HepG2 (cell line): ENCODE measurements around the gene SLC24A4. TPM values are rescaled to one million over a fixed set of nuclear protein-coding genes. Genes with fewer than 3 reads are reported as not detected.

Experiments used
- ATAC-seq: fragments of 200-7000 bp; cut with Tn5 transposase; 3 replicates; pipeline ENCODE4 v1.9.1; 2020; ENCODE audit warnings: mild to moderate bottlenecking, moderate library complexity
- BruUV-seq: library from RNA; stranded (reverse); fragments of 400-500 nt; replicated peaks from 2 replicates; lab custom pipeline; 2021; lab: Mats Ljungman, UMichigan
- CTCF ChIA-PET: fragments of 300-600 bp; formaldehyde crosslinking; extraction: SDS; loops from one replicate; lab custom pipeline; 2021; ENCODE audit warnings: low total read pairs, inconsistent platforms, low intra/inter-chr PET ratio; lab: Yijun Ruan, JAX
- POLR2A ChIA-PET: fragments of 350-600 bp; sonication (Branson Sonifier 250); formaldehyde crosslinking; loops from one replicate; lab custom pipeline; 2020; ENCODE audit warnings: antibody characterized with exemption, inconsistent platforms; lab: Yijun Ruan, JAX
- DNase-seq: peaks from one replicate; pipeline ENCODE4 v3.0.0-alpha.2; 2015; ENCODE audit warnings: low spot score
- FAIRE-seq: peaks from 3 replicates; lab custom pipeline; 2011; peaks lifted over from hg19 to GRCh38; lab: Jason Lieb, UNC
- H2AFZ ChIP-seq: one replicate; pipeline ENCODE4 v1.6.1; 2011; ENCODE audit warnings: low read length, inconsistent platforms
- H3K27ac ChIP-seq: fragments of 300-600 bp; 3 replicates; pipeline ENCODE4 v1.8.0; 2011; ENCODE audit warnings: mixed run types, mild to moderate bottlenecking, mixed read lengths, low read length, inconsistent platforms; ENCODE audit not compliant: insufficient read depth; ENCODE audit errors: extremely low read length
- H3K27me3 ChIP-seq, 2 experiments: fragments of 200-600 bp in 1 of 2; 2 replicates in 1 of 2; 3 replicates in 1 of 2; pipeline versions ENCODE4 v1.6.0 to v1.8.0; 2011; ENCODE audit warnings: low read length in 2 of 2, mild to moderate bottlenecking in 2 of 2, moderate library complexity in 2 of 2, inconsistent platforms in 1 of 2; ENCODE audit not compliant: insufficient read depth in 2 of 2, control insufficient read depth in 1 of 2
- H3K36me3 ChIP-seq, 2 experiments: fragments of 200-600 bp in 1 of 2; replicated peaks in 1 of 2; 2 replicates in 1 of 2; 3 replicates in 1 of 2; pipeline versions ENCODE4 v1.5.1 to v1.8.0; 2011; ENCODE audit warnings: low read length in 2 of 2, inconsistent platforms in 1 of 2; ENCODE audit not compliant: insufficient read depth in 2 of 2, control insufficient read depth in 1 of 2
- H3K4me1 ChIP-seq: 2 replicates; pipeline ENCODE4 v1.5.1; 2012; ENCODE audit warnings: low read length, inconsistent platforms; ENCODE audit not compliant: insufficient read depth
- H3K4me2 ChIP-seq: 2 replicates; pipeline ENCODE4 v1.6.0; 2011; ENCODE audit warnings: low read depth, low read length, inconsistent platforms
- H3K4me3 ChIP-seq, 3 experiments: fragments of 200-600 bp in 1 of 3; sonication (generic), shearing (Covaris generic) in 1 of 3; replicated peaks in 1 of 3; 2 replicates each; pipeline ENCODE4 v1.5.1; 2011 to 2016; ENCODE audit warnings: low read length in 3 of 3, inconsistent platforms in 2 of 3, low read depth in 2 of 3, mild to moderate bottlenecking in 2 of 3, control low read depth in 1 of 3, mixed read lengths in 1 of 3; ENCODE audit not compliant: insufficient read depth in 1 of 3
- H3K79me2 ChIP-seq: one replicate; pipeline ENCODE4 v1.6.1; 2011; ENCODE audit warnings: low read length, inconsistent platforms; ENCODE audit not compliant: insufficient read depth
- H3K9ac ChIP-seq: 2 replicates; pipeline ENCODE4 v1.6.0; 2011; ENCODE audit warnings: mild to moderate bottlenecking, low read depth, low read length, inconsistent platforms; ENCODE audit not compliant: insufficient read depth
- H3K9me3 ChIP-seq: 2 replicates; pipeline ENCODE4 v1.5.1; 2012; ENCODE audit warnings: mild to moderate bottlenecking, low read length
- H4K20me1 ChIP-seq: 2 replicates; pipeline ENCODE4 v1.6.0; 2011; ENCODE audit warnings: inconsistent platforms, mild to moderate bottlenecking, low read length, moderate library complexity; ENCODE audit not compliant: insufficient read depth
- ARID2 ChIP-seq: sonication (generic); formaldehyde crosslinking; IDR thresholded peaks from 2 replicates; pipeline ENCODE4 v1.8.1; 2022; ENCODE audit warnings: mild to moderate bottlenecking, missing genetic modification reagents, borderline replicate concordance
- ARNTL ChIP-seq: sonication (generic); formaldehyde crosslinking; IDR thresholded peaks from 2 replicates; pipeline ENCODE4 v1.4.0; 2020; ENCODE audit warnings: mild to moderate bottlenecking, missing genetic modification reagents
- CBX1 ChIP-seq: IDR thresholded peaks from one replicate; pipeline ENCODE4 v1.6.1; 2016; ENCODE audit warnings: antibody characterized with exemption, low read depth
- CBX5 ChIP-seq: sonication (generic); formaldehyde crosslinking; IDR thresholded peaks from 2 replicates; pipeline ENCODE4 v1.4.0; 2020; ENCODE audit warnings: missing genetic modification reagents, borderline replicate concordance
- CENPT ChIP-seq: sonication (generic); formaldehyde crosslinking; IDR thresholded peaks from 2 replicates; pipeline ENCODE4 v1.8.0; 2022; ENCODE audit warnings: low read depth, mild to moderate bottlenecking, moderate library complexity, missing genetic modification reagents
- DRAP1 ChIP-seq: IDR thresholded peaks from 2 replicates; pipeline ENCODE4 v1.6.1; 2016; ENCODE audit warnings: missing genetic modification reagents, missing compliant biosample characterization
- KAT2B ChIP-seq: fragments of 150-350 bp; IDR thresholded peaks from 2 replicates; pipeline ENCODE4 v1.6.1; 2014; ENCODE audit warnings: low read depth, low read length, borderline replicate concordance
- MLXIP ChIP-seq: sonication (generic); formaldehyde crosslinking; IDR thresholded peaks from 2 replicates; pipeline ENCODE4 v1.9.0; 2021; ENCODE audit warnings: missing genetic modification reagents, borderline replicate concordance
- MTF2 ChIP-seq: sonication (generic); formaldehyde crosslinking; IDR thresholded peaks from 2 replicates; pipeline ENCODE4 v1.5.0; 2020; ENCODE audit warnings: missing genetic modification reagents, borderline replicate concordance
- NFYC ChIP-seq: IDR thresholded peaks from 2 replicates; pipeline ENCODE4 v1.6.1; 2016; ENCODE audit warnings: missing genetic modification reagents, missing compliant biosample characterization
- ZFP1 ChIP-seq: IDR thresholded peaks from 2 replicates; pipeline ENCODE4 v1.6.1; 2016
- ZFP37 ChIP-seq: sonication (generic); formaldehyde crosslinking; IDR thresholded peaks from 2 replicates; pipeline ENCODE4 v1.4.0; 2020; ENCODE audit warnings: missing genetic modification reagents, borderline replicate concordance
- ZMYM3 ChIP-seq: sonication (generic); formaldehyde crosslinking; IDR thresholded peaks from 2 replicates; pipeline ENCODE4 v1.5.1; 2020; ENCODE audit warnings: mild to moderate bottlenecking, missing genetic modification reagents
- ZNF678 ChIP-seq: sonication (generic); formaldehyde crosslinking; IDR thresholded peaks from 2 replicates; pipeline ENCODE4 v1.4.0; 2020; ENCODE audit warnings: mild to moderate bottlenecking, missing genetic modification reagents
- ZSCAN22 ChIP-seq: sonication (generic); formaldehyde crosslinking; IDR thresholded peaks from 2 replicates; pipeline ENCODE4 v1.4.0; 2020; ENCODE audit warnings: mild to moderate bottlenecking, missing genetic modification reagents
- WGBS: methylation state at CpG from one replicate; pipeline ENCODE4 v1.1.6; 2017; ENCODE audit warnings: low lambda C conversion rate; 5-methylcytosine and 5-hydroxymethylcytosine counted together
- in situ Hi-C: cut with HindIII; loops from 2 replicates; pipeline ENCODE4 v1.10.0; 2017; ENCODE audit warnings: low pct_unique_long_range_greater_than_20kb; ENCODE audit not compliant: extremely low pct_ligation_motif_present
- intact Hi-C: fragments of 100-400 bp; cut with micrococcal nuclease; formaldehyde crosslinking; loops from one replicate; pipeline ENCODE4 v1.10.0; 2022; ENCODE audit not compliant: unreplicated experiment
- polyA plus RNA-seq, 8 experiments: library from polyadenylated mRNA; depleted of rRNA in 3 of 8; stranded (reverse) in 7 of 8; unstranded in 1 of 8; fragments of >200 nt; fragmentation: Illumina TruSeq in 4 of 8; extraction: Trizol in 4 of 8; gene quantifications; 2 replicates each; pipeline versions ENCODE4 v1.2.1 to v1.2.3, GENCODE V29; 2011 to 2016; ENCODE audit warnings: low read depth in 4 of 8, missing spikeins in 1 of 8, mixed read lengths in 1 of 8; ENCODE audit not compliant: insufficient read depth in 1 of 8
- total RNA-seq, 5 experiments: library from RNA; depleted of rRNA; stranded (reverse); fragments of >200 nt; fragmentation: Illumina TruSeq; extraction: Trizol; gene quantifications; 2 replicates each; pipeline ENCODE4 v1.2.3, GENCODE V29; 2016; ENCODE audit warnings: low read depth in 1 of 5

The SLC24A4 gene
- total and polyA plus RNA-seq, 2 of the 13 experiments (the other 11 are each of a cell fraction or from before 2014, with no cell fraction given) = not detected

GRCh38 chr14:92491782-92492181 is 168.8 kb downstream of the SLC24A4 start:
- H2AFZ ChIP-seq = no peak overlapping the region
- H3K4me3 ChIP-seq = no peak overlapping the region
- no peaks in the 10 kb centered on the region for H3K79me2 ChIP-seq
- H3K4me2 ChIP-seq = no peak overlapping the region
- ChIA-PET CTCF (no interaction called here), POLR2A (no interaction called here)
- no peak for TF ChIP-seq ARID2 (CRISPR knock-in tag)
- TF ChIP-seq CBX5 = no peak
- no peak for TF ChIP-seq ZSCAN22 (CRISPR knock-in tag)
- TF ChIP-seq ZNF678 = no peak
- no peak for TF ChIP-seq CENPT (CRISPR knock-in tag)
- TF ChIP-seq MTF2 (CRISPR knock-in tag) = no peak
- TF ChIP-seq MLXIP (CRISPR knock-in tag) = no peak
- no peak for TF ChIP-seq ZFP1 (CRISPR knock-in tag)
- TF ChIP-seq NFYC = no peak
- TF ChIP-seq CBX1 = no peak
- no peak for TF ChIP-seq ZFP37 (CRISPR knock-in tag)
- TF ChIP-seq KAT2B = no peak
- TF ChIP-seq DRAP1 = no peak
- TF ChIP-seq ZMYM3 (CRISPR knock-in tag) = no peak
- TF ChIP-seq ARNTL (CRISPR knock-in tag) = no peak
- no peaks in the 10 kb centered on the region for H4K20me1 ChIP-seq
- no peak for ATAC-seq
- H3K27ac ChIP-seq = no peak overlapping the region
- BruUV-seq = no TSS peak
- WGBS = 43% methylated on average over 7 of the region's 8 CpGs
- no peaks in the 10 kb centered on the region for H3K9me3 ChIP-seq
- H3K4me1 ChIP-seq = peaks cover 22% of the 10 kb centered on the region
- peaks cover 2 to 25% of the 10 kb centered on the region in 2 experiments; a peak in 4 of 5 replicates for H3K27me3 ChIP-seq
- FAIRE-seq = no peak
- H3K36me3 ChIP-seq = no peaks in the 10 kb centered on the region
- no peak for DNase-seq
- in situ Hi-C loops = no loop called here
- H3K9ac ChIP-seq = no peak overlapping the region
- intact Hi-C loops = no loop called here
